ENCODE data around the gene INTS15. TPM values are rescaled to one million over a fixed set of nuclear protein-coding genes. Genes with fewer than 3 reads are reported as not detected.
A peak's percentile ranks its signal among the peaks of the same experiment; 100 is the strongest.

The INTS15 gene
- total RNA-seq, 2 experiments from 2014 or later: 42.8 to 47.3 TPM

- Mint-ChIP-seq H3K4me3 (no peak overlapping the region), H3K27ac (no peak overlapping the region), H3K36me3 (peaks cover 55% of the 10 kb centered on the region), H3K4me1 (peaks cover 10% of the 10 kb centered on the region), H3K27me3 (no peaks in the 10 kb centered on the region), H3K9me3 (no peaks in the 10 kb centered on the region)
- POLR2A ChIA-PET: no interaction called here
- ATAC-seq (ENCODE audit: low read depth) (no peak), DNase-seq (no peak)
Measured at GRCh38 chr7:6643915-6644625, 54.2 kb downstream of the INTS15 start.

- ATAC-seq (ENCODE audit: low read depth) (no peak), DNase-seq (no peak)
- Mint-ChIP-seq H3K4me3 (no peak overlapping the region), H3K36me3 (peaks cover 58% of the 10 kb centered on the region), H3K4me1 (peaks cover 7% of the 10 kb centered on the region), H3K27me3 (no peaks in the 10 kb centered on the region), H3K9me3 (no peaks in the 10 kb centered on the region), H3K27ac (no peak overlapping the region)
- POLR2A ChIA-PET: no interaction called here
Measured at GRCh38 chr7:6644728-6645127, 54.9 kb downstream of the INTS15 start.

- Mint-ChIP-seq H3K27me3 (no peaks in the 10 kb centered on the region), H3K27ac (no peak overlapping the region), H3K36me3 (peaks cover 69% of the 10 kb centered on the region), H3K4me1 (peaks cover 2% of the 10 kb centered on the region), H3K9me3 (peaks cover 2% of the 10 kb centered on the region), H3K4me3 (no peak overlapping the region)
- DNase-seq (no peak), ATAC-seq (ENCODE audit: low read depth) (no peak)
- POLR2A ChIA-PET: no interaction called here
Measured at GRCh38 chr7:6646465-6646864, 56.6 kb downstream of the INTS15 start.

- no peak for DNase-seq
- H3K4me3 Mint-ChIP-seq: no peak overlapping the region
Measured at GRCh38 chr7:6647080-6647479, 57.3 kb downstream of the INTS15 start.

GRCh38 chr7:6647541-6647940 is 57.7 kb downstream of the INTS15 start:
- H3K4me1 Mint-ChIP-seq: no peaks in the 10 kb centered on the region
- POLR2A ChIA-PET: no interaction called here
- H3K27me3 Mint-ChIP-seq: no peaks in the 10 kb centered on the region
- ATAC-seq (ENCODE audit: low read depth) (no peak), DNase-seq (no peak)
- peaks cover 2% of the 10 kb centered on the region for H3K9me3 Mint-ChIP-seq
- no peak overlapping the region for H3K27ac Mint-ChIP-seq
- peaks cover 67% of the 10 kb centered on the region for H3K36me3 Mint-ChIP-seq
- no peak overlapping the region for H3K4me3 Mint-ChIP-seq

More at GRCh38 chr7:6647080-6647479, 57.3 kb downstream of the INTS15 start:
- Mint-ChIP-seq H3K36me3 (peaks cover 70% of the 10 kb centered on the region), H3K27me3 (no peaks in the 10 kb centered on the region), H3K4me1 (no peaks in the 10 kb centered on the region), H3K27ac (no peak overlapping the region), H3K9me3 (peaks cover 2% of the 10 kb centered on the region)
- no peak for ATAC-seq (ENCODE audit: low read depth)
- POLR2A ChIA-PET: no interaction called here

GRCh38 chr7:6648066-6648814 is 58.4 kb downstream of the INTS15 start:
- H3K4me1 Mint-ChIP-seq: no peaks in the 10 kb centered on the region

GRCh38 chr7:6648815-6649104 is 58.9 kb downstream of the INTS15 start:
- Mint-ChIP-seq H3K4me3 (no peak overlapping the region), H3K36me3 (peaks cover 63% of the 10 kb centered on the region), H3K4me1 (no peaks in the 10 kb centered on the region), H3K9me3 (peaks cover 2% of the 10 kb centered on the region), H3K27ac (no peak overlapping the region), H3K27me3 (no peaks in the 10 kb centered on the region)
- POLR2A ChIA-PET: no interaction called here
- DNase-seq (no peak), ATAC-seq (ENCODE audit: low read depth) (no peak)

More at GRCh38 chr7:6648066-6648814, 58.4 kb downstream of the INTS15 start:
- no peak for DNase-seq
- peaks cover 65% of the 10 kb centered on the region for H3K36me3 Mint-ChIP-seq
- no peak overlapping the region for H3K4me3 Mint-ChIP-seq
- POLR2A ChIA-PET: no interaction called here
- no peak for ATAC-seq (ENCODE audit: low read depth)
- no peaks in the 10 kb centered on the region for H3K27me3 Mint-ChIP-seq
- peaks cover 2% of the 10 kb centered on the region for H3K9me3 Mint-ChIP-seq
- no peak overlapping the region for H3K27ac Mint-ChIP-seq

GRCh38 chr7:6649241-6649961 is 59.6 kb downstream of the INTS15 start:
- peaks cover 59% of the 10 kb centered on the region for H3K36me3 Mint-ChIP-seq

GRCh38 chr7:6650086-6650485 is 60.3 kb downstream of the INTS15 start:
- no peak for ATAC-seq (ENCODE audit: low read depth)

More at GRCh38 chr7:6649241-6649961, 59.6 kb downstream of the INTS15 start:
- POLR2A ChIA-PET: no interaction called here
- no peak overlapping the region for H3K27ac Mint-ChIP-seq
- H3K4me3 Mint-ChIP-seq: no peak overlapping the region
- DNase-seq (no peak), ATAC-seq (ENCODE audit: low read depth) (no peak)
- H3K4me1 Mint-ChIP-seq: no peaks in the 10 kb centered on the region
- H3K9me3 Mint-ChIP-seq: peaks cover 2% of the 10 kb centered on the region
- H3K27me3 Mint-ChIP-seq: no peaks in the 10 kb centered on the region

GRCh38 chr7:6650521-6651011 is 60.7 kb downstream of the INTS15 start:
- Mint-ChIP-seq H3K27ac (no peak overlapping the region), H3K4me3 (no peak overlapping the region), H3K27me3 (no peaks in the 10 kb centered on the region), H3K36me3 (peaks cover 62% of the 10 kb centered on the region), H3K9me3 (peaks cover 3% of the 10 kb centered on the region), H3K4me1 (no peaks in the 10 kb centered on the region)
- DNase-seq (no peak), ATAC-seq (ENCODE audit: low read depth) (no peak)
- POLR2A ChIA-PET: no interaction called here

More at GRCh38 chr7:6650086-6650485, 60.3 kb downstream of the INTS15 start:
- H3K4me1 Mint-ChIP-seq: no peaks in the 10 kb centered on the region
- no peak overlapping the region for H3K27ac Mint-ChIP-seq
- no peaks in the 10 kb centered on the region for H3K27me3 Mint-ChIP-seq
- no peak overlapping the region for H3K4me3 Mint-ChIP-seq
- H3K36me3 Mint-ChIP-seq: peaks cover 60% of the 10 kb centered on the region
- no peak for DNase-seq
- H3K9me3 Mint-ChIP-seq: peaks cover 3% of the 10 kb centered on the region
- POLR2A ChIA-PET: no interaction called here

- H3K27me3 Mint-ChIP-seq: no peaks in the 10 kb centered on the region
- H3K4me1 Mint-ChIP-seq: no peaks in the 10 kb centered on the region
- no peak overlapping the region for H3K4me3 Mint-ChIP-seq
- peaks cover 3% of the 10 kb centered on the region for H3K9me3 Mint-ChIP-seq
- POLR2A ChIA-PET: no interaction called here
- no peak overlapping the region for H3K27ac Mint-ChIP-seq
- H3K36me3 Mint-ChIP-seq: peaks cover 55% of the 10 kb centered on the region
- ATAC-seq (ENCODE audit: low read depth) (no peak), DNase-seq (peak; percentile 19)
Measured at GRCh38 chr7:6651851-6652445, 62.1 kb downstream of the INTS15 start.

GRCh38 chr7:6652446-6653011 is 62.7 kb downstream of the INTS15 start:
- no peaks in the 10 kb centered on the region for H3K27me3 Mint-ChIP-seq
- peaks cover 3% of the 10 kb centered on the region for H3K9me3 Mint-ChIP-seq
- DNase-seq (no peak), ATAC-seq (ENCODE audit: low read depth) (no peak)
- H3K4me3 Mint-ChIP-seq: no peak overlapping the region
- H3K27ac Mint-ChIP-seq: no peak overlapping the region
- no peaks in the 10 kb centered on the region for H3K4me1 Mint-ChIP-seq
- POLR2A ChIA-PET: no interaction called here
- peaks cover 49% of the 10 kb centered on the region for H3K36me3 Mint-ChIP-seq

Measured in activated naive CD8-positive, alpha-beta T cell treated with anti-CD3 and anti-CD28 coated beads, Interleukin-2, amount 10 ng/mL, durations not matched to agents 7 days and 5 days (primary cell).